ENCODE data around the gene CSTF2T.

DNA sequence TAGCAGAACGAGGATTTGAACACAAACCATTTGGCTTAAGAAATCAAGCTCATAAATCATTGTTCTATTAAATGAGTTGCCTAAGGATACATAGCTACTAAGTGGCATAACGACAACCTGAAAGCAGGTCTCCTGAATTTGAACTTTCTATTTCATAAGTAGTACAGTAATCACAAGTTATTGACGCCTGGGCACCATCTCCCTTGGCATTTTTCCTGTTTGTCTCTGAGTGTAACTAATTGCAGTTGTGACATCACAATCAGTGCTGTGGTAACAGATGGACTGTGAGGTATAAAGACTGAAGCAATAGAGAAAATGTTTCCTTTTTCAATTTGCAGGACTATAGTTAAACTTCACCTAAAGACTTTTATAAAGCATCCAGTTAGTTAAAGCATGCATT, 6.4 kb upstream of the CSTF2T start:
- TF ChIP-seq FOS (IDR thresholded peaks at IDR 0.05; ENCODE audit: borderline replicate concordance, insufficient read depth, low read length) (no peak), POLR2A (IDR thresholded peaks at IDR 0.05; ENCODE audit: low read depth, low read length) (no peak), GATA2 (IDR thresholded peaks at IDR 0.05; ENCODE audit: insufficient read depth, insufficient read length, low read depth, low read length) (no peak), POLR2AphosphoS5 (IDR thresholded peaks at IDR 0.05; ENCODE audit: insufficient read depth, low read depth, low read length) (no peak), JUN (IDR thresholded peaks at IDR 0.05; ENCODE audit: borderline replicate concordance, insufficient read depth, insufficient read length, low read depth) (no peak), EZH2 (IDR thresholded peaks at IDR 0.05; ENCODE audit: borderline replicate concordance, low read depth, low read length, severe bottlenecking) (no peak), MYC (IDR thresholded peaks at IDR 0.05; ENCODE audit: low read depth, low read length) (no peak)
- TF ChIP-seq, protein P1, sequence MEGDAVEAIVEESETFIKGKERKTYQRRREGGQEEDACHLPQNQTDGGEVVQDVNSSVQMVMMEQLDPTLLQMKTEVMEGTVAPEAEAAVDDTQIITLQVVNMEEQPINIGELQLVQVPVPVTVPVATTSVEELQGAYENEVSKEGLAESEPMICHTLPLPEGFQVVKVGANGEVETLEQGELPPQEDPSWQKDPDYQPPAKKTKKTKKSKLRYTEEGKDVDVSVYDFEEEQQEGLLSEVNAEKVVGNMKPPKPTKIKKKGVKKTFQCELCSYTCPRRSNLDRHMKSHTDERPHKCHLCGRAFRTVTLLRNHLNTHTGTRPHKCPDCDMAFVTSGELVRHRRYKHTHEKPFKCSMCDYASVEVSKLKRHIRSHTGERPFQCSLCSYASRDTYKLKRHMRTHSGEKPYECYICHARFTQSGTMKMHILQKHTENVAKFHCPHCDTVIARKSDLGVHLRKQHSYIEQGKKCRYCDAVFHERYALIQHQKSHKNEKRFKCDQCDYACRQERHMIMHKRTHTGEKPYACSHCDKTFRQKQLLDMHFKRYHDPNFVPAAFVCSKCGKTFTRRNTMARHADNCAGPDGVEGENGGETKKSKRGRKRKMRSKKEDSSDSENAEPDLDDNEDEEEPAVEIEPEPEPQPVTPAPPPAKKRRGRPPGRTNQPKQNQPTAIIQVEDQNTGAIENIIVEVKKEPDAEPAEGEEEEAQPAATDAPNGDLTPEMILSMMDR (IDR thresholded peaks at IDR 0.05; ENCODE audit: extremely low read depth in 1 of 2, insufficient read depth in 1 of 2, low read depth in 1 of 2, low read length in 2 of 2) = no peak
- TF ChIP-seq, protein P2, sequence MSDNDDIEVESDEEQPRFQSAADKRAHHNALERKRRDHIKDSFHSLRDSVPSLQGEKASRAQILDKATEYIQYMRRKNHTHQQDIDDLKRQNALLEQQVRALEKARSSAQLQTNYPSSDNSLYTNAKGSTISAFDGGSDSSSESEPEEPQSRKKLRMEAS (IDR thresholded peaks at IDR 0.05; ENCODE audit: insufficient read depth, insufficient read length) = no peak

Measured in endothelial cell of umbilical vein (primary cell).